Breast epithelium (tissue), 3 donors: ENCODE measurements around the gene FBXO11.

Source experiments
- POLR2A ChIP-seq: fragments of 450-650 bp; IDR thresholded peaks from one replicate; pipeline ENCODE4 v1.6.1; 2016; ENCODE audit warnings: antibody characterized with exemption, mild to moderate bottlenecking, moderate library complexity
- POLR2AphosphoS5 ChIP-seq, 3 donors: sonication (generic); formaldehyde crosslinking; IDR thresholded peaks; one replicate each; pipeline ENCODE4 v1.6.1; 2017; ENCODE audit warnings: antibody characterized with exemption in 3 of 3
- TF ChIP-seq, protein P1 (sequence below), 3 donors: fragments of 450-650 bp; IDR thresholded peaks; one replicate each; pipeline ENCODE4 v1.5.1; 2016 to 2017; ENCODE audit warnings: antibody characterized with exemption in 3 of 3, mild to moderate bottlenecking in 3 of 3, moderate library complexity in 3 of 3

DNA sequence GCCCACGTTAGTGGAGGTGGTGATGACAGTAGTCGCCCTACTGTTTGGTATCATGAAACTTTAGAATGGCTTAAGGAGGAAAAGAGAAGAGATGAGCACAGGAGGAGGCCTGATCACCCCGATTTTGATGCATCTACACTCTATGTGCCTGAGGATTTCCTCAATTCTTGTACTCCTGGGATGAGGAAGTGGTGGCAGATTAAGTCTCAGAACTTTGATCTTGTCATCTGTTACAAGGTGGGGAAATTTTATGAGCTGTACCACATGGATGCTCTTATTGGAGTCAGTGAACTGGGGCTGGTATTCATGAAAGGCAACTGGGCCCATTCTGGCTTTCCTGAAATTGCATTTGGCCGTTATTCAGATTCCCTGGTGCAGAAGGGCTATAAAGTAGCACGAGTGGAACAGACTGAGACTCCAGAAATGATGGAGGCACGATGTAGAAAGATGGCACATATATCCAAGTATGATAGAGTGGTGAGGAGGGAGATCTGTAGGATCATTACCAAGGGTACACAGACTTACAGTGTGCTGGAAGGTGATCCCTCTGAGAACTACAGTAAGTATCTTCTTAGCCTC is 107.2 kb downstream of the FBXO11 start:
- TF ChIP-seq, protein P1, sequence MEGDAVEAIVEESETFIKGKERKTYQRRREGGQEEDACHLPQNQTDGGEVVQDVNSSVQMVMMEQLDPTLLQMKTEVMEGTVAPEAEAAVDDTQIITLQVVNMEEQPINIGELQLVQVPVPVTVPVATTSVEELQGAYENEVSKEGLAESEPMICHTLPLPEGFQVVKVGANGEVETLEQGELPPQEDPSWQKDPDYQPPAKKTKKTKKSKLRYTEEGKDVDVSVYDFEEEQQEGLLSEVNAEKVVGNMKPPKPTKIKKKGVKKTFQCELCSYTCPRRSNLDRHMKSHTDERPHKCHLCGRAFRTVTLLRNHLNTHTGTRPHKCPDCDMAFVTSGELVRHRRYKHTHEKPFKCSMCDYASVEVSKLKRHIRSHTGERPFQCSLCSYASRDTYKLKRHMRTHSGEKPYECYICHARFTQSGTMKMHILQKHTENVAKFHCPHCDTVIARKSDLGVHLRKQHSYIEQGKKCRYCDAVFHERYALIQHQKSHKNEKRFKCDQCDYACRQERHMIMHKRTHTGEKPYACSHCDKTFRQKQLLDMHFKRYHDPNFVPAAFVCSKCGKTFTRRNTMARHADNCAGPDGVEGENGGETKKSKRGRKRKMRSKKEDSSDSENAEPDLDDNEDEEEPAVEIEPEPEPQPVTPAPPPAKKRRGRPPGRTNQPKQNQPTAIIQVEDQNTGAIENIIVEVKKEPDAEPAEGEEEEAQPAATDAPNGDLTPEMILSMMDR (IDR thresholded peaks at IDR 0.05) = no peak
- TF ChIP-seq POLR2AphosphoS5 (IDR thresholded peaks at IDR 0.05) (no peak), POLR2A (no peak)
